ENCODE measurements around the gene HNRNPCL4.
"Not testable (repeated sequence)": the region's sequence is repeated elsewhere in the genome, so short reads cannot be mapped to it uniquely, and the experiment has no call there.

GRCh38 chr1:13155909-13156308 is 9.5 kb downstream of the HNRNPCL4 start, which contains the start of gene PRAMEF26:
- TF ChIP-seq POLR2A (IDR thresholded peaks at IDR 0.05); POLR2AphosphoS5 (IDR thresholded peaks at IDR 0.05); EP300 (IDR thresholded peaks at IDR 0.05; ENCODE audit: low read depth): not testable (repeated sequence)
- TF ChIP-seq, protein P1, sequence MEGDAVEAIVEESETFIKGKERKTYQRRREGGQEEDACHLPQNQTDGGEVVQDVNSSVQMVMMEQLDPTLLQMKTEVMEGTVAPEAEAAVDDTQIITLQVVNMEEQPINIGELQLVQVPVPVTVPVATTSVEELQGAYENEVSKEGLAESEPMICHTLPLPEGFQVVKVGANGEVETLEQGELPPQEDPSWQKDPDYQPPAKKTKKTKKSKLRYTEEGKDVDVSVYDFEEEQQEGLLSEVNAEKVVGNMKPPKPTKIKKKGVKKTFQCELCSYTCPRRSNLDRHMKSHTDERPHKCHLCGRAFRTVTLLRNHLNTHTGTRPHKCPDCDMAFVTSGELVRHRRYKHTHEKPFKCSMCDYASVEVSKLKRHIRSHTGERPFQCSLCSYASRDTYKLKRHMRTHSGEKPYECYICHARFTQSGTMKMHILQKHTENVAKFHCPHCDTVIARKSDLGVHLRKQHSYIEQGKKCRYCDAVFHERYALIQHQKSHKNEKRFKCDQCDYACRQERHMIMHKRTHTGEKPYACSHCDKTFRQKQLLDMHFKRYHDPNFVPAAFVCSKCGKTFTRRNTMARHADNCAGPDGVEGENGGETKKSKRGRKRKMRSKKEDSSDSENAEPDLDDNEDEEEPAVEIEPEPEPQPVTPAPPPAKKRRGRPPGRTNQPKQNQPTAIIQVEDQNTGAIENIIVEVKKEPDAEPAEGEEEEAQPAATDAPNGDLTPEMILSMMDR (IDR thresholded peaks at IDR 0.05): not testable (repeated sequence)
